PC-9 (cell line): ENCODE results near the gene GRIN3A.

Experiments used
- CTCF ChIP-seq: fragments of 200-600 bp; sonication (generic); conservative IDR thresholded peaks from 2 replicates; pipeline ENCODE4 v1.6.1; 2017; ENCODE audit warnings: mixed run types, antibody characterized with exemption, mild to moderate bottlenecking, moderate library complexity
- EZH2 ChIP-seq: fragments of 200-600 bp; sonication (generic); IDR thresholded peaks from 2 replicates; pipeline ENCODE4 v1.8.0; 2017; ENCODE audit warnings: antibody characterized with exemption, low read depth

GRCh38 chr9:101718192-101718591, 20.3 kb downstream of the GRIN3A start:
- TF ChIP-seq CTCF (no peak), EZH2 (no peak)
